Measurements from ENCODE around the gene ATP10A. TPM values are rescaled to one million over a fixed set of nuclear protein-coding genes. Genes with fewer than 3 reads are reported as not detected.

The ATP10A gene
- total RNA-seq, 4 donors from 2014 or later: 8.1 to 36.0 (median 17.9) TPM

DNA sequence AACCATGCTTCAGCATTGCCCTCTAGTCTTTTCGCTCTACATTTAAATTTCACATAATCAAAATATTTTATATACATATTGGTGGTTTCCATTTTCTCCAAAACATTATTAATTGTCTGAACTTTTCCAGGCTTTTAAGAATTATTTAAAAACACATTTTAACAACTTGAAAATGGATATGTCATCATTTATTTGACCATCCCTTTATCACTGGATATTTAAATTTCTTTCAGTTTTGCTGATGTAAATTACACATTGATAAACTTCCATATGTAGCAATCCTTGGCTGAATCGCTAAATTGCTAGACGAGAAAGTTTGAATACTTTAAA is 146.0 kb downstream of the ATP10A start:
- no peaks in the 10 kb centered on the region for H3K4me1 ChIP-seq
- TF ChIP-seq EP300 (IDR thresholded peaks at IDR 0.05) (no peak), POLR2A (IDR thresholded peaks at IDR 0.05) (no peak)
- TF ChIP-seq, protein P1, sequence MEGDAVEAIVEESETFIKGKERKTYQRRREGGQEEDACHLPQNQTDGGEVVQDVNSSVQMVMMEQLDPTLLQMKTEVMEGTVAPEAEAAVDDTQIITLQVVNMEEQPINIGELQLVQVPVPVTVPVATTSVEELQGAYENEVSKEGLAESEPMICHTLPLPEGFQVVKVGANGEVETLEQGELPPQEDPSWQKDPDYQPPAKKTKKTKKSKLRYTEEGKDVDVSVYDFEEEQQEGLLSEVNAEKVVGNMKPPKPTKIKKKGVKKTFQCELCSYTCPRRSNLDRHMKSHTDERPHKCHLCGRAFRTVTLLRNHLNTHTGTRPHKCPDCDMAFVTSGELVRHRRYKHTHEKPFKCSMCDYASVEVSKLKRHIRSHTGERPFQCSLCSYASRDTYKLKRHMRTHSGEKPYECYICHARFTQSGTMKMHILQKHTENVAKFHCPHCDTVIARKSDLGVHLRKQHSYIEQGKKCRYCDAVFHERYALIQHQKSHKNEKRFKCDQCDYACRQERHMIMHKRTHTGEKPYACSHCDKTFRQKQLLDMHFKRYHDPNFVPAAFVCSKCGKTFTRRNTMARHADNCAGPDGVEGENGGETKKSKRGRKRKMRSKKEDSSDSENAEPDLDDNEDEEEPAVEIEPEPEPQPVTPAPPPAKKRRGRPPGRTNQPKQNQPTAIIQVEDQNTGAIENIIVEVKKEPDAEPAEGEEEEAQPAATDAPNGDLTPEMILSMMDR (IDR thresholded peaks at IDR 0.05): no peak
- no peaks in the 10 kb centered on the region for H3K27me3 ChIP-seq
- peaks cover 0 to 31% (median 0%) of the 10 kb centered on the region in 3 donors for H3K36me3 ChIP-seq
- WGBS, 2 donors: 70 to 71% methylated on average over 3 of the region's 3 CpGs
- no peak overlapping the region for H3K27ac ChIP-seq
- DNase-seq (ENCODE audit: low spot score in 2 of 2): no peak
- no peak overlapping the region for H3K4me3 ChIP-seq
- H3K9me3 ChIP-seq: no peaks in the 10 kb centered on the region

DNA sequence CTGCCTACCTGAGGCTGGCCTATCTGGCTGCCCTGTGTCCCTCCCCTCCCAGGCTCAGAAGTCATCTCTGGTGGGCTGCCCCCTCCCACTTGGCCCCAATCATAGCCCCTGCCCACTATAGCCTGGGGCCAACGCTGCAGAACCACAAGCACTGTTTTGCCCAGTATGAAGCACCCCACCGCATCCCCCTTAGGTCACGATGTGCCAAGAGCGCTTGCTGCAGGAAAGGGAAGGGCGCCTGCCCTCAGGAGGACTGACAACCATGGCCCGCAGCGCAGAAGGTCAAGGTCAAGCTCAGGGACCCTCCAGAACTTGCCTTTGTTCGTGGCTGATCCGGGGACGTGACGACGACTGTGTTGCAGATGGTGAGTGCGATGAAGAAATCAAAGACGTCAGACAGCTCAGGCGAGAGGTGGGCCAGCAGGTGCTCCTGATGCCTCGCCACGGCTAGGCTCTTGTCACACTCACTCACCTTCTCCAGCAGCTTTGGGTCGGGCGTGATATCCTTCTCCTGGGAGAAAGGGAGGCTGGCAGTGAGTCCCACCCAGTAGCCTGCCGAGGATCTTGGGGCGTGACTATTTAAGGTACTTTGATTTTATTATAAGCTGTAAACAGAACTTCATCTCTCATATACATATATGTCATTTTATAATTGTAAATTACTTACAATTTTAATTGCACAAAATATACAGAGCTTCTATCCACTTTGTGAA is 146.6 kb downstream of the ATP10A start:
- 89 to 90% methylated on average over 21 of the region's 21 CpGs for WGBS, 2 donors
- Histone ChIP-seq H3K9me3 (no peaks in the 10 kb centered on the region), H3K27ac (no peak overlapping the region), H3K36me3 (peaks cover 0 to 31% (median 0%) of the 10 kb centered on the region in 3 donors), H3K4me3 (no peak overlapping the region), H3K4me1 (no peaks in the 10 kb centered on the region), H3K27me3 (no peaks in the 10 kb centered on the region)
- TF ChIP-seq EP300 (IDR thresholded peaks at IDR 0.05) (no peak), POLR2A (IDR thresholded peaks at IDR 0.05) (no peak)
- TF ChIP-seq, protein P1 (IDR thresholded peaks at IDR 0.05): no peak
- DNase-seq (ENCODE audit: low spot score in 2 of 2): no peak

DNA sequence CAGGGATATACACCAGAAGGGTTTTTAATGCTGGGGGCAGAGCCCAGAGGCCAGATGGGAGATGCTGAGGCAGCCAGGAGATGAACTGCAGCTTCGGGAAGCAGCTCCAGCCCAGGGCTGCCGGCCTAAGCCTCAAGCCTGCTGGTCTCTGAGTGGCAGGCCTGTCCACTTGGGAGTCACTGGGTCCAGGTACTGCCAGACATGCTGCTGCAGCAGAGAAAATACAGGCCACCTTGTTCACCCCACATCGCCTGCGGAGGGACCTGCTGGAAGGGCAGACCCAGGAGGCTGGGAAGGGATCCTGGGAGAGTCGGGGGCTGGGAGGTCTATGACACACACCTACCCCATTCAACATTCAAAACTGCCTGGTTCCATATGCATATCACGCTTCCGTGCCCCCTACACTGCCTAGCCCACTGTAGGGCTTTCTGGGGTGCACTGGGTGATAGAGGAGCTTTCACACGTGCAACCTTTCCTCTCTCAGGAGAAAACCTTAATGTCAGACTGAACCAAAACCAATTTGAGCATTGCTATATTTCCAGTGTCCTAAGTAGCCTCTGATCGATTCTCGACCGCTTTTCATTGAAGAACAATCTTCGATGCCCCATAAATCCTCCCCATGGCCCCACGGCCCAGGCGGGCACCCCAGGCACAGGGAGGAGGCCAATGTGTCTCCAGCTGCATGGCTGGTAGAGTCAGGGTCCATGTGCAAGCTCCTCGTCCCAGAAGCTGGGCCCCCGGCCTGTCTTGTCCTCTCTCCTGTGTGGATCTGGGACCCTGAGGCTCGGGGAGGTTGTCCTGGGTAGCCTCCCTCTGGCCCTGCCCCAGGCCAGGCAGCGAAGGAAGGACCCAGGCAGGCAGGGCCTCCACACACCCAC is 147.4 kb downstream of the ATP10A start:
- peaks cover 0 to 25% (median 0%) of the 10 kb centered on the region in 3 donors for H3K36me3 ChIP-seq
- no peak for DNase-seq (ENCODE audit: low spot score in 2 of 2)

DNA sequence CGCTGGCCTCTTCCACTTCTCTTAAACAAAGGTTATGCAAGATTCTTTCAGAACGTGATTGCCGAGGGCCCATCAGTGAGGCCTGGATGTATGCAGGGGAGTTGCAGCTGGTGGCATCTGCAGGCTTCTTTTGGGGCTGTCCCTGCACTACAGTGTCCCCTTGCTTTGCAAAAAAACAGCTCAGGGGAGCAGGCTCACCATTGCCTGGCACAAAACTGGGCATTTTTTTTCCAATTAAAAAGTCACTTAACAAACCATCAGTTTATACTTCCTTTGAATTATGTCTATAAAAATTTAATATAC is 148.6 kb downstream of the ATP10A start:
- H3K27me3 ChIP-seq: no peaks in the 10 kb centered on the region
- no peak for DNase-seq (ENCODE audit: low spot score in 2 of 2)
- H3K27ac ChIP-seq: no peak overlapping the region
- H3K4me3 ChIP-seq: no peak overlapping the region
- no peaks in the 10 kb centered on the region for H3K4me1 ChIP-seq
- TF ChIP-seq EP300 (IDR thresholded peaks at IDR 0.05) (no peak), POLR2A (IDR thresholded peaks at IDR 0.05) (no peak)
- TF ChIP-seq, protein P1 (IDR thresholded peaks at IDR 0.05): no peak
- WGBS, 2 donors: 58 to 69% methylated on average over 3 of the region's 3 CpGs
- no peaks in the 10 kb centered on the region for H3K9me3 ChIP-seq
- peaks cover 0 to 24% (median 0%) of the 10 kb centered on the region in 3 donors for H3K36me3 ChIP-seq

More for the DNA sequence above, 147.4 kb downstream of the ATP10A start:
- no peaks in the 10 kb centered on the region for H3K4me1 ChIP-seq
- H3K9me3 ChIP-seq: no peaks in the 10 kb centered on the region
- WGBS, 2 donors: 85 to 89% methylated on average over 16 to 17 of the region's 18 CpGs
- H3K27ac ChIP-seq: no peak overlapping the region
- no peak overlapping the region for H3K4me3 ChIP-seq
- TF ChIP-seq POLR2A (IDR thresholded peaks at IDR 0.05): no peak
- TF ChIP-seq, protein P1 (IDR thresholded peaks at IDR 0.05): no peak
- no peak for TF ChIP-seq EP300 (IDR thresholded peaks at IDR 0.05)
- H3K27me3 ChIP-seq: no peaks in the 10 kb centered on the region
